H9 (cell line): Measurements from ENCODE around the gene RC3H2. TPM values are rescaled to one million over a fixed set of nuclear protein-coding genes. Genes with fewer than 3 reads are reported as not detected.

Source experiments
- DNase-seq: peaks from one replicate; pipeline ENCODE4 v3.0.0-alpha.2; 2017
- H2AFZ ChIP-seq: one replicate; pipeline ENCODE4 v1.6.1; 2013; ENCODE audit warnings: mild to moderate bottlenecking, low read length, control low read depth, moderate library complexity
- H2AK5ac ChIP-seq: 2 replicates; pipeline ENCODE4 v1.6.1; 2013; ENCODE audit warnings: low read length, control low read depth, mixed read lengths; ENCODE audit not compliant: insufficient read length
- H2BK120ac ChIP-seq: one replicate; pipeline ENCODE4 v1.6.1; 2013; ENCODE audit warnings: low read depth, mild to moderate bottlenecking, low read length, control low read depth, inconsistent platforms; ENCODE audit not compliant: poor library complexity, severe bottlenecking
- H2BK12ac ChIP-seq: 2 replicates; pipeline ENCODE4 v1.6.1; 2013; ENCODE audit warnings: low read length, control low read depth, mixed read lengths, low read depth; ENCODE audit not compliant: insufficient read length
- H2BK15ac ChIP-seq: 2 replicates; pipeline ENCODE4 v1.6.1; 2013; ENCODE audit warnings: low read depth, low read length, control low read depth
- H2BK20ac ChIP-seq: one replicate; pipeline ENCODE4 v1.6.1; 2013; ENCODE audit warnings: low read depth, mild to moderate bottlenecking, low read length, control low read depth, inconsistent platforms; ENCODE audit not compliant: poor library complexity, severe bottlenecking
- H2BK5ac ChIP-seq: 2 replicates; pipeline ENCODE4 v1.6.1; 2013; ENCODE audit warnings: low read length, control low read depth, mixed read lengths; ENCODE audit not compliant: insufficient read length
- H3K14ac ChIP-seq: 2 replicates; pipeline ENCODE4 v1.6.1; 2013; ENCODE audit warnings: low read length, control low read depth; ENCODE audit not compliant: insufficient read depth
- H3K18ac ChIP-seq: 2 replicates; pipeline ENCODE4 v1.6.1; 2013; ENCODE audit warnings: low read depth, mild to moderate bottlenecking, mixed read lengths, low read length, control low read depth; ENCODE audit not compliant: insufficient read length
- H3K23ac ChIP-seq: 2 replicates; pipeline ENCODE4 v1.6.1; 2013; ENCODE audit warnings: low read length, control low read depth, mixed read lengths, low read depth; ENCODE audit not compliant: insufficient read length
- H3K23me2 ChIP-seq: 2 replicates; pipeline ENCODE4 v1.6.1; 2013; ENCODE audit warnings: low read depth, mild to moderate bottlenecking, mixed read lengths, low read length, control low read depth; ENCODE audit not compliant: insufficient read length, poor library complexity, severe bottlenecking
- H3K27ac ChIP-seq: 2 replicates; pipeline ENCODE4 v1.5.1; 2013; ENCODE audit warnings: low read length, control low read depth, mixed read lengths, low read depth; ENCODE audit not compliant: insufficient read length
- H3K27me3 ChIP-seq: 2 replicates; pipeline ENCODE4 v1.6.1; 2013; ENCODE audit warnings: low read length, control low read depth, inconsistent platforms; ENCODE audit not compliant: insufficient read depth
- H3K4ac ChIP-seq: 2 replicates; pipeline ENCODE4 v1.6.1; 2013; ENCODE audit warnings: low read depth, mild to moderate bottlenecking, control low read depth, inconsistent platforms, low read length, moderate library complexity
- H3K4me1 ChIP-seq: 2 replicates; pipeline ENCODE4 v1.6.1; 2013; ENCODE audit warnings: low read length, control low read depth, inconsistent platforms; ENCODE audit not compliant: insufficient read depth
- H3K4me2 ChIP-seq: 2 replicates; pipeline ENCODE4 v1.6.1; 2013; ENCODE audit warnings: low read length, control low read depth, mixed read lengths; ENCODE audit not compliant: insufficient read length, insufficient read depth
- H3K56ac ChIP-seq: 2 replicates; pipeline ENCODE4 v1.6.1; 2013; ENCODE audit warnings: low read depth, mild to moderate bottlenecking, mixed read lengths, low read length, control low read depth; ENCODE audit not compliant: insufficient read length
- H3K79me1 ChIP-seq: 2 replicates; pipeline ENCODE4 v1.6.1; 2013; ENCODE audit warnings: low read depth, mild to moderate bottlenecking, moderate library complexity, low read length, control low read depth, inconsistent platforms; ENCODE audit not compliant: insufficient read depth, poor library complexity, severe bottlenecking
- H3K79me2 ChIP-seq: 2 replicates; pipeline ENCODE4 v1.6.1; 2013; ENCODE audit warnings: low read length, control low read depth, inconsistent platforms; ENCODE audit not compliant: insufficient read depth
- H3K9ac ChIP-seq: 2 replicates; pipeline ENCODE4 v1.6.1; 2013; ENCODE audit warnings: low read length, control low read depth, mixed read lengths; ENCODE audit not compliant: insufficient read length; ENCODE audit errors: extremely low read depth
- H3K9me3 ChIP-seq: one replicate; pipeline ENCODE4 v1.6.1; 2013; ENCODE audit warnings: low read depth, low read length, inconsistent platforms; ENCODE audit not compliant: control insufficient read depth
- H3T11ph ChIP-seq: one replicate; pipeline ENCODE4 v1.6.1; 2013; ENCODE audit warnings: mild to moderate bottlenecking, low read length, control low read depth, inconsistent platforms
- H4K20me1 ChIP-seq: one replicate; pipeline ENCODE4 v1.6.1; 2013; ENCODE audit not compliant: control insufficient read depth, insufficient read length, insufficient read depth
- H4K5ac ChIP-seq: 2 replicates; pipeline ENCODE4 v1.6.1; 2013; ENCODE audit warnings: low read depth, mild to moderate bottlenecking, mixed read lengths, low read length, control low read depth; ENCODE audit not compliant: insufficient read length
- H4K8ac ChIP-seq: replicated peaks from 2 replicates; pipeline ENCODE4 v1.6.1; 2013; ENCODE audit warnings: low read length, control low read depth, mixed read lengths, low read depth; ENCODE audit not compliant: insufficient read length
- H4K91ac ChIP-seq: 2 replicates; pipeline ENCODE4 v1.6.1; 2013; ENCODE audit warnings: low read depth, mild to moderate bottlenecking, moderate library complexity, mixed read lengths, low read length, control low read depth; ENCODE audit not compliant: insufficient read length
- H3K27ac Mint-ChIP-seq, 3 experiments: 2 replicates in 2 of 3; 3 replicates in 1 of 3; pipeline ENCODE4 v1.8.0; 2020 to 2021; ENCODE audit warnings: mixed read lengths in 3 of 3, mild to moderate bottlenecking in 1 of 3, moderate library complexity in 1 of 3
- H3K27me3 Mint-ChIP-seq: 2 replicates; pipeline ENCODE4 v1.8.0; 2021; ENCODE audit warnings: low read depth, mild to moderate bottlenecking, moderate library complexity, mixed read lengths
- H3K36me3 Mint-ChIP-seq, 3 experiments: 2 replicates in 2 of 3; 3 replicates in 1 of 3; pipeline ENCODE4 v1.8.0; 2020 to 2021; ENCODE audit warnings: low read depth in 3 of 3, mixed read lengths in 3 of 3; ENCODE audit not compliant: insufficient read depth in 1 of 3
- H3K4me1 Mint-ChIP-seq, 2 experiments: 2 replicates each; pipeline ENCODE4 v1.8.0; 2020; ENCODE audit warnings: mixed read lengths in 2 of 2
- H3K4me3 Mint-ChIP-seq, 2 experiments: 2 replicates in 1 of 2; 3 replicates in 1 of 2; pipeline ENCODE4 v1.8.0; 2020 to 2021; ENCODE audit warnings: mild to moderate bottlenecking in 2 of 2, mixed read lengths in 2 of 2, moderate library complexity in 1 of 2
- H3K9me3 Mint-ChIP-seq, 2 experiments: 2 replicates in 1 of 2; 3 replicates in 1 of 2; pipeline ENCODE4 v1.8.0; 2020; ENCODE audit warnings: mild to moderate bottlenecking in 2 of 2, mixed read lengths in 2 of 2, moderate library complexity in 1 of 2
- CTCF ChIP-seq: fragments of 200-600 bp; sonication (generic); conservative IDR thresholded peaks from 3 replicates; pipeline ENCODE4 v1.8.0; 2021; ENCODE audit warnings: antibody characterized with exemption, mild to moderate bottlenecking
- WGBS: extraction: QIAGEN DNeasy Blood & Tissue Kit; methylation state at CpG from one replicate; pipeline ENCODE4 v1.1.7; 2013; ENCODE audit warnings: missing lambda C conversion rate, low lambda C conversion rate, mixed read lengths; ENCODE audit not compliant: insufficient read length; ENCODE audit errors: extremely low coverage; 5-methylcytosine and 5-hydroxymethylcytosine counted together
- total RNA-seq: library from RNA; stranded (reverse); gene quantifications from 2 replicates; pipeline ENCODE4 v1.2.1, GENCODE V29; 2021

The RC3H2 gene
- total RNA-seq, 1 experiment from 2014 or later, result 49.0 TPM

- no peaks in the 10 kb centered on the region for H3K79me1 ChIP-seq
- no peak overlapping the region for H4K5ac ChIP-seq
- no peaks in the 10 kb centered on the region for H3K79me2 ChIP-seq
- TF ChIP-seq CTCF, result no peak
- no peaks in the 10 kb centered on the region for H3K23me2 ChIP-seq
- H3T11ph ChIP-seq, result no peak overlapping the region
- H3K36me3 Mint-ChIP-seq, result peaks cover 3 to 10% (median 10%) of the 10 kb centered on the region in 3 experiments; a peak in 6 of 7 replicates
- no peak overlapping the region for H3K27ac Mint-ChIP-seq
- peaks cover 20 to 32% of the 10 kb centered on the region in 2 experiments for H3K9me3 Mint-ChIP-seq
- no peak overlapping the region for H2BK5ac ChIP-seq
- no peak overlapping the region for H3K27ac ChIP-seq
- no peaks in the 10 kb centered on the region for H3K27me3 ChIP-seq
- H2BK15ac ChIP-seq, result no peak overlapping the region
- H2BK120ac ChIP-seq, result no peak overlapping the region
- H2BK12ac ChIP-seq, result no peak overlapping the region
- no peak overlapping the region for H2AFZ ChIP-seq
- no peak overlapping the region for H3K14ac ChIP-seq
- H3K9me3 ChIP-seq, result peaks cover 7% of the 10 kb centered on the region
- no peak overlapping the region for H2AK5ac ChIP-seq
- WGBS, result no CpG with 5 or more reads among the region's 3 CpGs
- H3K9ac ChIP-seq, result no peak overlapping the region
- H3K4me2 ChIP-seq, result no peak overlapping the region
- no peak overlapping the region for H3K56ac ChIP-seq
- no peaks in the 10 kb centered on the region; the same call in 1 of the 2 replicates for H3K27me3 Mint-ChIP-seq
- no peak overlapping the region for H2BK20ac ChIP-seq
- H4K20me1 ChIP-seq, result peaks cover 3% of the 10 kb centered on the region
- H3K23ac ChIP-seq, result no peak overlapping the region
- H4K8ac ChIP-seq, result no peak overlapping the region
- no peak overlapping the region for H3K4ac ChIP-seq
- H3K18ac ChIP-seq, result no peak overlapping the region
- H3K4me1 ChIP-seq, result no peaks in the 10 kb centered on the region; the same call in 1 of the 2 replicates
- no peak for DNase-seq
- no peak overlapping the region for H3K4me3 Mint-ChIP-seq
- no peaks in the 10 kb centered on the region; a peak in 2 of 4 replicates for H3K4me1 Mint-ChIP-seq
- no peak overlapping the region for H4K91ac ChIP-seq
These were observed 97.0 kb downstream of the RC3H2 start for GRCh38 chr9:122808141-122808540.
